Coronary artery (tissue), 2 donors: ENCODE data around the gene ASIC1.
A peak's percentile ranks its signal among the peaks of the same experiment; 100 is the strongest.

ENCODE experiments used
- DNase-seq: peaks from one replicate; pipeline ENCODE4 v3.0.0-alpha.2; 2017; ENCODE audit warnings: low spot score
- H3K27ac ChIP-seq, 2 donors: fragments of 200-600 bp; sonication (generic); one replicate each; pipeline ENCODE4 v1.5.1; 2016 to 2019
- H3K4me3 ChIP-seq: fragments of 200-600 bp; sonication (generic); 2 replicates; pipeline ENCODE4 v1.5.1; 2016; ENCODE audit warnings: mild to moderate bottlenecking, moderate library complexity
- CTCF ChIP-seq: fragments of 200-600 bp; sonication (generic); IDR thresholded peaks from one replicate; pipeline ENCODE4 v1.5.1; 2019; ENCODE audit warnings: antibody characterized with exemption

The ASIC1 gene

DNA sequence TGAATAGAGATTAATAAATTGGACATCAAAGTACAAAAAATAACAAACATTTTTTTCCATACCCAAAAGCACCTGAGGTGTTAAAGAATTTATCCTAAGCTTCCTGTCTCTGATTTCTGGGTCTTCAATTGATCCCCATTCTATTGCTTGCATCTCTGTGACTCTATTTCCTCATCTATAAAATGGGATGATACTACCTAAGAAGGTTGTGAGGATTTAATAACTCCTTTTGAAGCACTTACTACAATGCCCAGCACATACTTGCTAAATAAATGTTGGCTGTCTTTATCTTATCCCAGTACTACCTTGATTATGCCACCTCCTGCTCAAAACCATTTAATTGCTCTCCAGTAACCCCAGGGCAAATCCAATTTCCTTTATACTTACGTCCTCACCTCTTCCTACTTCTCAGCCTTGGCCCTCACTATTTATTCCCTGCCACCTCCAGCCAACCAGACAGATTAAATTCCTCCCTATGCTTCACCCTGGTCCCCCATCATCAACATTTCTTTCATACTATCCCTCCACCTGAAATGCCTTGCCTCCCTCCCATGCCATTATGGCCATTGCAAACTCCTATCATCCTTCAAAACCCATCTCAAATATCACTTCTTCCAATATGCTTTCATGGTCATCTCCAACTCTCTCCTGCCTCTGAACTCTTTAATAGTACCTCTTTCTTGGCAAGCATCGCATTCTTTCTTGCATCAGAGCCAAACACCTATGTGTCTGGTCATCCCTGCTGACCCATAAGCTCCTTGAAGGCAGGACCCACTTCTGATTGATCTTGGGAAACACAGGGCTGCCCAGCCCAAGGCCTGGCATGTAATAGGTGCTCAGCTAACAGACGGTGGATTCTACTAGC, 7.9 kb upstream of the ASIC1 start:
- no peak overlapping the region for H3K4me3 ChIP-seq
- no peak for DNase-seq
- H3K27ac ChIP-seq, result no peak overlapping the region
- no peak for TF ChIP-seq CTCF

DNA sequence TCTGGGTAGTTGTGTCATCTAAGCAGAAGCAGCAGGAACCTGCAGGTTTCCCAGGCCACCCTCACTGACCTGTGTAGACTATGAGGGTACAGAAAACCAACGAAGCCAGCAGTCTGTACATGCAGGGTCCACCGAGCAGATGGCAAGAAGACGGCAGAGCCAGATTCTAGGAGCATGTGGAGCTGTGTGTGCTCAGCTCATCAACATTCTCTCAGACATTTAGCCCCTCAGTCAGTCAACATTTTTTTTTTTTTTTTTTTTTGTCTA, 7.3 kb upstream of the ASIC1 start:
- Histone ChIP-seq H3K4me3 (peak overlapping the region; percentile 62), H3K27ac (no peak overlapping the region)
- DNase-seq, result no peak
- TF ChIP-seq CTCF, result no peak

- H3K27ac ChIP-seq, result peak overlapping the region in 1 of 2 donors; percentile 26
- DNase-seq, result no peak
- H3K4me3 ChIP-seq, result peak overlapping the region; percentile 62
- TF ChIP-seq CTCF, result no peak
These were observed 6.8 kb upstream of the ASIC1 start for GRCh38 chr12:50050410-50051098.

GRCh38 chr12:50051101-50051806, 6.1 kb upstream of the ASIC1 start:
- DNase-seq, result no peak
- Histone ChIP-seq H3K27ac (peak overlapping the region in 1 of 2 donors; percentile 26), H3K4me3 (peak overlapping the region; percentile 62)
- no peak for TF ChIP-seq CTCF

GRCh38 chr12:50052544-50052943, 4.9 kb upstream of the ASIC1 start:
- TF ChIP-seq CTCF, result no peak
- Histone ChIP-seq H3K4me3 (no peak overlapping the region), H3K27ac (no peak overlapping the region)
- no peak for DNase-seq

- DNase-seq, result no peak
- Histone ChIP-seq H3K27ac (no peak overlapping the region), H3K4me3 (no peak overlapping the region)
- TF ChIP-seq CTCF, result no peak
These were observed 4.4 kb upstream of the ASIC1 start for GRCh38 chr12:50052964-50053363.
